ENCODE measurements around the gene FREM2.

FREM2 gene

DNA sequence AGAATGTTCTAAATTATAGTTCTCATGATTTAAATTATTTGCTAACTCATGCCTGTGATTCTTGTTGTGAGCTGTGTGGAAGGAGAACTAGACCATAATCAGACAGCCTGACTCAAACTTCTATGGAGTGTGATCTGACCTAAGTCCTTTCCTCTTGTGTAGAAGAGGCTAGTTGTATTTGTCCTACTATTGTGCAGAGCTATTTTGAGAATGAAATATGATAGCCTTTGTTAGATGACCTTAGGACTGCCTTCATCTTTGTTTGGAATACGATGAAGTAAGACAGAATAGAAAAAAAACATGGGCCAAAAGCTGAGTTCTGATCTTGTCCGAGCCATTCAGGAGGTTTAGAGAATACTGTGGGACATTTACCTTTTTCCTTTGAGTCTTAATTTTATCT is 184.4 kb downstream of the FREM2 start:
- Histone ChIP-seq H3K9ac (ENCODE audit: low read length) (no peak overlapping the region), H4K20me1 (ENCODE audit: insufficient read depth, low read length) (no peaks in the 10 kb centered on the region), H3K4me2 (ENCODE audit: low read depth, low read length) (no peak overlapping the region), H3K79me2 (ENCODE audit: low read length) (no peaks in the 10 kb centered on the region), H3F3A (ENCODE audit: insufficient read depth, low read length) (no peaks in the 10 kb centered on the region), H3K27ac (ENCODE audit: low read length) (no peak overlapping the region), H3K27me3 (replicated peaks; ENCODE audit: insufficient read depth, low read length) (no peaks in the 10 kb centered on the region), H3K4me1 (ENCODE audit: low read length) (no peaks in the 10 kb centered on the region), H3K9me3 (replicated peaks; ENCODE audit: insufficient read depth, low read length) (no peaks in the 10 kb centered on the region), H3K4me3 (ENCODE audit: low read length) (no peak overlapping the region), H3K36me3 (replicated peaks; ENCODE audit: insufficient read depth, low read length) (no peaks in the 10 kb centered on the region), H2AFZ (ENCODE audit: low read length) (no peak overlapping the region), H3K9me2 (replicated peaks; ENCODE audit: insufficient read depth, low read length) (no peaks in the 10 kb centered on the region)
- DNase-seq = no peak
- TF ChIP-seq EZH2phosphoT487 (IDR thresholded peaks at IDR 0.05; ENCODE audit: low read length) = no peak
- TF ChIP-seq, protein P1, sequence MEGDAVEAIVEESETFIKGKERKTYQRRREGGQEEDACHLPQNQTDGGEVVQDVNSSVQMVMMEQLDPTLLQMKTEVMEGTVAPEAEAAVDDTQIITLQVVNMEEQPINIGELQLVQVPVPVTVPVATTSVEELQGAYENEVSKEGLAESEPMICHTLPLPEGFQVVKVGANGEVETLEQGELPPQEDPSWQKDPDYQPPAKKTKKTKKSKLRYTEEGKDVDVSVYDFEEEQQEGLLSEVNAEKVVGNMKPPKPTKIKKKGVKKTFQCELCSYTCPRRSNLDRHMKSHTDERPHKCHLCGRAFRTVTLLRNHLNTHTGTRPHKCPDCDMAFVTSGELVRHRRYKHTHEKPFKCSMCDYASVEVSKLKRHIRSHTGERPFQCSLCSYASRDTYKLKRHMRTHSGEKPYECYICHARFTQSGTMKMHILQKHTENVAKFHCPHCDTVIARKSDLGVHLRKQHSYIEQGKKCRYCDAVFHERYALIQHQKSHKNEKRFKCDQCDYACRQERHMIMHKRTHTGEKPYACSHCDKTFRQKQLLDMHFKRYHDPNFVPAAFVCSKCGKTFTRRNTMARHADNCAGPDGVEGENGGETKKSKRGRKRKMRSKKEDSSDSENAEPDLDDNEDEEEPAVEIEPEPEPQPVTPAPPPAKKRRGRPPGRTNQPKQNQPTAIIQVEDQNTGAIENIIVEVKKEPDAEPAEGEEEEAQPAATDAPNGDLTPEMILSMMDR (IDR thresholded peaks at IDR 0.05; ENCODE audit: low read length) = no peak
- TF ChIP-seq EZH2 (optimal IDR thresholded peaks at IDR 0.05; ENCODE audit: low read depth, low read length) = no peak

GRCh38 chr13:38872693-38873092 is 185.8 kb downstream of the FREM2 start:
- no peaks in the 10 kb centered on the region for H3K4me1 ChIP-seq (ENCODE audit: low read length)
- no peaks in the 10 kb centered on the region for H3K9me3 ChIP-seq (replicated peaks; ENCODE audit: insufficient read depth, low read length)
- no peaks in the 10 kb centered on the region for H4K20me1 ChIP-seq (ENCODE audit: insufficient read depth, low read length)
- peak; percentile 73 for DNase-seq
- H3K79me2 ChIP-seq (ENCODE audit: low read length) = no peaks in the 10 kb centered on the region
- H3K36me3 ChIP-seq (replicated peaks; ENCODE audit: insufficient read depth, low read length) = no peaks in the 10 kb centered on the region
- H3K27me3 ChIP-seq (replicated peaks; ENCODE audit: insufficient read depth, low read length) = no peaks in the 10 kb centered on the region
- no peaks in the 10 kb centered on the region for H3K9me2 ChIP-seq (replicated peaks; ENCODE audit: insufficient read depth, low read length)
- H3K27ac ChIP-seq (ENCODE audit: low read length) = no peak overlapping the region
- H3K9ac ChIP-seq (ENCODE audit: low read length) = no peak overlapping the region
- H3F3A ChIP-seq (ENCODE audit: insufficient read depth, low read length) = no peaks in the 10 kb centered on the region
- TF ChIP-seq EZH2phosphoT487 (IDR thresholded peaks at IDR 0.05; ENCODE audit: low read length) (no peak), EZH2 (optimal IDR thresholded peaks at IDR 0.05; ENCODE audit: low read depth, low read length) (no peak)
- TF ChIP-seq, protein P1 (IDR thresholded peaks at IDR 0.05; ENCODE audit: low read length) = peak; percentile 66
- H2AFZ ChIP-seq (ENCODE audit: low read length) = no peak overlapping the region
- H3K4me2 ChIP-seq (ENCODE audit: low read depth, low read length) = no peak overlapping the region
- no peak overlapping the region for H3K4me3 ChIP-seq (ENCODE audit: low read length)

DNA sequence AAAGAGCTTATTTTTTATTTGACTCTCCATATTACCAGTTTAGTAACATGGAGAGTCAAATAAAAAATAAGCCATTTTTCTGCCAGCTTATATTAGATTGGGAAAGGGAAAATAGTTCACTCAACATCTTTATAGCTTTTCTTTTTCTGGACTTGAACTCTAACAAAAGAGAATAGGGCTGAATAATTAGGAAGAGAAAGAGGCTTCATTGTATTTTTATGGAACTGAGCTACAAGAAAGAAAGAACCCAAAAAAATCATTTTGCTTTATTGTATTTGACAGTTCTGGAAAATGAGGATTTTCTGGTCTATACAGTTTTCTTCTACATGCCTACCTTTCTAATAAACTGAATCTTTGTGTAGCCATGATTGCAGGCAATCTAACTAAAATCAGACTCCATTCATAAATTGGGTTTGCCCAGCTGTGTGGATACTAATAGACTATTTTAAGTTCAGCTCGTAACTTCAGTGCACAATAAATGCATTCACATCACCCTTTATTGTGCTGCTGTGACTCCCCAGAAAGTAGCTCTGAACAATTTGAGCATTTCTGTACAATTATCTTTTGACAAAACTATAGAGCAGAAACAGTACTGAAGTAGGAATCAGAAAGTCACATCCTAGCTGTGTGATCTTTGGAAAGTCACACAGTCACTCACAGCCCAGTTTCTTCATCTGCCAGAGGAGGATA is 188.5 kb downstream of the FREM2 start:
- DNase-seq = no peak
- Histone ChIP-seq H3K36me3 (replicated peaks; ENCODE audit: insufficient read depth, low read length) (no peaks in the 10 kb centered on the region), H3K79me2 (ENCODE audit: low read length) (no peaks in the 10 kb centered on the region), H2AFZ (ENCODE audit: low read length) (no peak overlapping the region), H3K4me1 (ENCODE audit: low read length) (no peaks in the 10 kb centered on the region), H3K4me3 (ENCODE audit: low read length) (no peak overlapping the region), H3K9me2 (replicated peaks; ENCODE audit: insufficient read depth, low read length) (no peaks in the 10 kb centered on the region), H3K9me3 (replicated peaks; ENCODE audit: insufficient read depth, low read length) (no peaks in the 10 kb centered on the region), H3K4me2 (ENCODE audit: low read depth, low read length) (no peak overlapping the region), H3F3A (ENCODE audit: insufficient read depth, low read length) (no peaks in the 10 kb centered on the region), H3K27ac (ENCODE audit: low read length) (no peak overlapping the region), H3K9ac (ENCODE audit: low read length) (no peak overlapping the region), H4K20me1 (ENCODE audit: insufficient read depth, low read length) (no peaks in the 10 kb centered on the region), H3K27me3 (replicated peaks; ENCODE audit: insufficient read depth, low read length) (no peaks in the 10 kb centered on the region)
- TF ChIP-seq, protein P1 (IDR thresholded peaks at IDR 0.05; ENCODE audit: low read length) = no peak
- TF ChIP-seq EZH2phosphoT487 (IDR thresholded peaks at IDR 0.05; ENCODE audit: low read length) (no peak), EZH2 (optimal IDR thresholded peaks at IDR 0.05; ENCODE audit: low read depth, low read length) (no peak)

Measured in MM.1S (cell line).